ENCODE measurements around the gene APBA2.
A peak's percentile ranks its signal among the peaks of the same experiment; 100 is the strongest.
"Not testable (repeated sequence)": the region's sequence is repeated elsewhere in the genome, so short reads cannot be mapped to it uniquely, and the experiment has no call there.

The APBA2 gene

DNA sequence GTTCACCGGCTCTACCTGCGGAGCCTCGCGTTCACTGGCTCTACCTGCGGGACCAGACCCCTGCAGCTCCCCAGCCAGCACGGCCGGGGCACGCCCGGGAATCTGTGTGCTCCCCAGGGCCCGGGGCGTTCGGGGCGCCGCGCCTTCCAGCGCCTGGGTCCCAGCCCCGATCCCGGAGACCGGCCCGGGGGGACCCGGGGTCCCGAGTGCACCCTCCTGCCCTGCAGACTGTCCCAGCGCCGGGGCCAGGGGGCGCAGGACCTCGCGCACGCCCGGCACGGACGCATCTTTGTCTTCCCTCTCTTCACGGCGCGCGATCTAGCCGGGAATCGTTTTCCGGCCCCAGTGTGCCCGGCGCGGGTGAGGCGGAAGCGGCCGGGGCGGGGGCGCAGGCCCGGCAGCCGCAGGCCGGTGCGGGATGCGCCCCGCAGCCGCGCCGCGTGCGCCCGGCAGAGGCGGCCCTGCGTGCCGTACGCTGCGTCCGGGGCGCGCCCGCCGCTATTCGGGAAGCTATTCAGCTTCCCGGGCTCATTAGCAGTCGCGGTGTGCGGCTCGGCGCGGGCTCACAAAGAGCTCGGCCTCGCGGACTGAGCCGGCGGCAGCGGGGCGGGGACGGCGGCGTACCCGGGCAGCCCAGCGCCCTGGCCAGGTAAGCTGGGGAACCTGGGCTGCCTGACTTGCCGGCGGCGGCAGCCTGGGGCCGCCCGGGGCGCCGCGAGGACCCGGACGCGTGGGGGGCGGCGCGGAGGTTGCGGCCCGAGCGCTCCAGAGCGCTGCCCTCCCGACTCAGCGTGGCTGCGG, at the start of gene APBA2:
APBA2 (plus strand) TSS at position 345 of the 801 bp plus-strand sequence. CDS start 167,911 bp downstream, outside the sequence.
- peak; percentile 55 for DNase-seq

DNA sequence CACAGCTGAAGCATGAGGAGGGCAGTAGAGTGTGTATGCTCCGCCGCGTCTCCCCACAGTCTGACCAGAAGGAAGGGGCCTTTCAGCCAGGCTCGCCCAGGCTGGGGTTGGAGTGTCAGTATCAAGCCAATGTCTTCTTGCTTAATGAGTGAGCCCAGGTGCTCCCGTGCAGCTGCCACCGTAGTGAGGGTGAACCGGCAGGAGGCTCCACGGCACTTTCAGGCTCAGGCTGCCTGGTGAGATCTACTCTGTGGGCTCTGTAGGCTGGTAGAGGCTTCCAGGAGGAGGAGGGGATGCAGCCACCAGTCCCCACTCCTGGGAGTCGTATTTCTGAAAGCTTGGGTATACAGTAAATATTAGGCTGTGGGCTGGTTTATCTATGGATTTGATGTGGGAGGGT, 45.5 kb upstream of the APBA2 start:
- DNase-seq: not testable (repeated sequence)

DNA sequence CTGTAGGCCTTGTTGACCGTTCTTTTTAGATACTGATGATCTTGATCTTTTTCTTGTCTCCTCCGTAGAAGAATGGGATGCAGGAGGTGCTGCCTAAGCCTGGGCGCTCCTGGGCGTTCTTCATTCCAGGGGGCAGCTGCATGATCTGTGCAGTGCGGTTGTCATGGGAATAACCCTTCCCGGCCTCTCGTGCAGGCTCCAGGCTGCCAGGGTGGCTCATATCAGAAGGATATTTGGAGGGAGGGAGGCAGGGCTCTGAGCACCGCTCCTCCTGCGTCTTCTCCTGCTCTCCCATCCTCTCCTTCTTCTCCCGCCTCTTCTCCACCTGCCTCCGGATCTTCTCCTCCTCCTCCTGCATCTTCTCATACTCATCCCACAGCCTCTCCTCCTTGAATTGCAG, 43.6 kb upstream of the APBA2 start:
- DNase-seq: not testable (repeated sequence)

DNA sequence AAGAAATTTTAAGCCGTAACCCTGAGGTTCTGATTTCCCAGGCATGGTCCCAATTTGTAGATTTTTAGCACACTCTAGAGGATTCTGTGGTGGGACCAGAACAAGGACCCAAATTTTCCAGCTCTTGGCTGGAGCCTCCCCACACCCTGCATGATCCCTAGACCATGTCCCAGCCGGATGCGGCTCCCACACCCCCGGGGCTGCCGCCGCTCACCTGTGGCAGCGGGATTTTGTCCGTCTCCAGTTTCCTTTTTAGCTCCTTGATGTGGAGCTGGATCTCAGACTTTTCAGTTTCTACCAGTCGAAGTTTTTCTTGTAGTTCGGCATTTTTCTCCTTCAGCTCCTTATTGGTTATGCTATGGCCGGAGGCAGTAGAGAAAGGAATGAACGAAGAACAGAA, 42.3 kb upstream of the APBA2 start:
- not testable (repeated sequence) for DNase-seq

DNA sequence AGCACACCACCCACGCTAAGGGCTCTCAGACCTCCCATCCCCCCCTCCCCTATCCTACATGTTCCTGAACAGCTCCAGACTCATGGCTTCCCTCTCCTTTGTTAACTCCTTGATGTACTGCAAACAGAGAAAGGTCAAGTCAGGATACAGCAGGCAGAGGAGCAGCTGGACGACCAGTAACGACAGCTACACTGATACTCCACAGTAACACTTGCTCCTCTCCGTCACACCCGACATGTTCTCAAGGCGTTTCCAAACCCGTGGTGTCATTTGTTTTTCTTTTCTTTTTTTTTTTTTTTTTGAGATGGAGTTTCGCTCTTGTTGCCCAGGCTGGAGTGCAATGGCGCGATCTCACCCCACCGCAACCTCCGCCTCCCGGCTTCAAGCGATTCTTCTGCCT, 41.6 kb upstream of the APBA2 start:
- not testable (repeated sequence) for DNase-seq

DNA sequence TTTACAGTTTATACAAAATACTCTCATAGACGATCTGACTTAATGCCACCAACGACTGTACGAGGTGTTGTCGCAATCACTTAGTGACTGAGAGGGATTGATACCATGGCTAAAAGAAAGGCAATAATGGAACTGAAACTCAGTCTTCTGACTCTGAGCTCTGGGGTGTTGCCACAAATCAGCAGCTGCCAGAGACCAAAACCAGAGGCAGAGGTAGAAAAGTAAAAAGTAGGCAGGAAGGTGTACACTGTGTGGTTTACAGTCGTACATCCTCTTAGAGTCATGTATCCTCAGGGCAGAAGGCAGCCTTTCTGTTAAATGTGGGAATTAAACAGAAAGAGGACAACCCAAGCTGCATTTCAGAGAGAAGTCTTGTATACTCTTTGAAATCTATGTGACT, 38.5 kb upstream of the APBA2 start:
- not testable (repeated sequence) for DNase-seq

DNA sequence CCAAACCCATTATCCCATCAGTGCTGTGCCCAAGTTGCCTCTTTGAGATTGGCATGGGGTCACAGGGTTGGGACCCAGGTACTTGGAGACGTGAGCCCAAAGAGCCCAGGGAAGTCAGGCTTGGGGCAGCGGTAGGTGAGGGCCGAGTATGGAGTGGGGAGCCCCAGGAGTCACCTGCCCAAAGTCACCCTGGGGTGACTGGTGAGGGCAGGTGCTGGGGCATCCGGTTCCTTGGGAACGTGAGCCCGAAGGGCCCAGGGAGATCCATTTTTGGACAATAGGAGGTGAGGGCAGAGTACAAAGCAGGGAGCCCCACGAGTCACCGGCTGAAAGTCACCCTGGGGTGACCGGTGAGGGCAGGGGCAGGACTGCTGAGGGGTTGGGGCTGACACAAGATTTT, 37.8 kb upstream of the APBA2 start:
- not testable (repeated sequence) for DNase-seq

DNA sequence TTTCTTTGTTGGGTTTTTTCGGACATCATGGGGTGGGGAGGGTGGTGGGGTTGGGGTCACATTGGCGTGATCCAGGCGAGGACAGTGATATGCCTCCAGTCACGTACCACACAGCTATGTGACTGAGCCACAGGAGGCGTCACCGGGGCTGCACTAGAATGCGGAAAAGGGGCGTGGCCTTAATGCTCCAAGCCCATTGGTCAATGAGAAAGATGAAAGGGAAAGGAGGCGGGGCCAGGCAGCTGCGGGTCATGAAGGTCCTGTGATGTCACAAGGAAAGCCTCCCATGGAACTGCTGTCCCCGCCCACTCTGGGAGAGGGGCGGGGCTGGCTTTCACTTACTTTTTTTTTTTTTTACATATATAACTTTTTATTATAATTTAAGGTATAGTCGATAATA, 37.3 kb upstream of the APBA2 start, which contains the start of gene GOLGA6L7:
GOLGA6L7 (minus strand) TSS at position 124 of the 400 bp plus-strand sequence; CDS start at position 29, 95 bp downstream.
- DNase-seq: not testable (repeated sequence)

DNA sequence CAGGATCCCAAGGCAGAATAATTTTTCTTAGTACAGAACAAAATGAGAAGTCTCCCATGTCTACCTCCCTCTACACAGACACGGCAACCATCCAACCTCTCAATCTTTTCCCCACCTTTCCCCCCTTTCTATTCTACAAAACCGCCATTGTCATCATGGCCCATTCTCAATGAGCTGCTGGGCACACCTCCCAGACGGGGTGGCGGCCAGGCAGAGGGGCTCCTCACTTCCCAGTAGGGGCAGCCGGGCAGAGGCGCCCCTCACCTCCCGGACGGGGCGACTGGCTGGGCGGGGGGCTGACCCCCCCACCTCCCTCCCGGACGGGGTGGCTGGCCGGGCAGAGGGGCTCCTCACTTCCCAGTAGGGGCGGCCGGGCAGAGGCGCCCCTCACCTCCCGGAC, 36.5 kb upstream of the APBA2 start:
- DNase-seq: not testable (repeated sequence)

DNA sequence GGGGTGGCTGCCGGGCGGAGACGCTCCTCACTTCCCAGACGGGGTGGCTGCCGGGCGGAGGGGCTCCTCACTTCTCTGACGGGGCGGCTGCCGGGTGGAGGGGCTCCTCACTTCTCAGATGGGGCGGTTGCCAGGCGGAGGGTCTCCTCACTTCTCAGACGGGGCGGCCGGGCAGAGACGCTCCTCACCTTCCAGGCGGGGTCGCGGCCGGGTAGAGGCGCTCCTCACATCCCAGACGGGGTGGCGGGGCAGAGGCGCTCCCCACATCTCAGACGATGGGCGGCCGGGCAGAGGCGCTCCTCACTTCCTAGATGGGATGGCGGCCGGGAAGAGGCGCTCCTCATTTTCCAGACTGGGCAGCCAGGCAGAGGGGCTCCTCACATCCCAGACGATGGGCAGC, 36.0 kb upstream of the APBA2 start:
- not testable (repeated sequence) for DNase-seq

DNA sequence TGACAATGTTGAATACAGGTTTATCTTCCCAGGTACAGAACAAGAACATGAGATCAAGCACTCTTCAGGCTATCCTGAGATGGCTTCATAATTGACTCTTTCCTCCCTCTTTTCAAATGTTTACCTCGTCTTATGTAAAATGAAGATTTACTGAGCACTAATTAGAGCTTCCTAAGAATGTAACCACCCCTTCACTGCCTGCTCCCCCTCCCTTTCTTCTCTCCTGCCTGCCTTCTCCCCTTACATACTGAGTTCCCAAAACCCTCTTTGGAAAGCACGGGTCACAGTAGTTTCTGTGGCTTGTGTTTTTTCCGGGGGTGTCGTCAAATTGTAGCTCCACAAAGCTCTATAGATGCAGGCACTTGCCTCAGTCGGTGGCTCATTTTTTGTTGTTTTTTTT, 32.1 kb upstream of the APBA2 start:
- DNase-seq: not testable (repeated sequence)

DNA sequence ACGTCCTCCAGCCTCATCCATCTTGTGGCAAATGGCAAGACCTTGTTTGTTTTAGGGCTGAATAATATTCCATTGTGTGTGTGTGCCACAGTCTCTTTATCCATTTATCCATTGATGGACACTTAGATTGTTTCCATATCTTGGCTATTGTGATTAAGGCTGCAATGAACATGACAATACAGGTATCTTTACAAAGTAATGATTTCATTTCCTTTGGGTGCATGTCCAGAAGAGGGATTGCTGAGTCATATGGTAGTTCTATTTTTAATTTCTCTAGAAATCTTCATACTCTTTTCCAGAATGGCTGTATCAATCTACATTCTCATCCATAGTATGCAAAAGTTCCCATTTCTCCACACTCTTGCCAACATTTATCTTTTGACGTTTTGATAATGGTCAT, 31.2 kb upstream of the APBA2 start:
- DNase-seq: not testable (repeated sequence)

DNA sequence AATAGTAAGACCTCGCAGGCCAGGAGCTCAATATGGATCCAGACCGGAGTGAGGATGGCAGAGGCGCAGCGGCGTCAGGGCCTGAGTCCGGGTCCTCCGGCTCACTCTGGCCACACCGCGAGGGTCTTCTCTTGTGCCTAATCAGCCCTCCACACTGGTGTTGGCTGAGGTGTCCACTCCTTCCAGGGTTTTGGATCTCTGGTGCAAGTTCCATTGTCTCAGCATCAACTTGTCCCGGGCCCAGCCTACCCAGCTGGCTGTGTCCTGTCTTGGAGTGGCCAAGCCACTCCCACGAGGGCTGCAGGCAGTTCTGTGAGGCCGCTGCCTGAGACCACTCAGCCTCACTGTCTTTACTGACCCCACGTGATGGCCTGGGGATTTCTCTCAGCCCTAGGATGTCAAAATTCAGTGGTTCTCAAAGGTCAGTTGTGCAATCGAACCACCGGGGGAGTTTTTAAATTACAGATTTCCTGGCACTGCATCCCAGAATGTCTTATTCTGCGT, 24.7 kb upstream of the APBA2 start:
- DNase-seq: no peak

DNA sequence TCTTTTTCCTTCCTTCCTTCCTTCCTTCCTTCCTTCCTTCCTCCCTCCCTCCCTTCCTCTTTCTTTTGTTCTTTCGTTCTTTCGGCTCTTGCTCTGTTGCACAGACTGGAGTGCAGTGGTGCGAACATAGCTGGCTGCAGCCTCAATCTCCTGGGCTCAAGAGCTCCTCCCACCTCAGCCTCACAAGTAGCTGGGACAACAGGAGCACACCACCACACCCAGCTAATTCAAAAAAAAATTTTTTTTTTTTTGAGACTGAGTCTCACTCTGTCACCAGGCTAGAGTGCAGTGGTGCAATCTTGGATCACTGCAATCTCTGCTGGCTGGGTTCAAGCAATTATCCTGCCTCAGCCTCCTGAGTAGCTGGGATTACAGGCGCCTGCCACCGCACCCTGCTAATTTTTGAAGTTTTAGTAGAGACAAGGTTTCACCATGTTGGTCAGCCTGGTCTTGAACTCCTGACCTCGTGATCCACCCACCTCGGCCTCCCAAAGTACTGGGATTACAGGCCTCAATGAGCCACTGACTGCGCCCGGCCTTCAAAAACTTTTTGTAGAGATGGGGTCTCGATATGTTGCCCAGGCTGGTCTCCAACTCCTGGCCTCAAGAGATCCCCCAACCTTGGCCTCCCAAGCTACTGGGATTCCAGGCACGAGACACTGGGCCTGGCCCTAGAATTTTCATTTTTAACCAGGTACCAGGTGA, 24.0 kb upstream of the APBA2 start:
- not testable (repeated sequence) for DNase-seq

DNA sequence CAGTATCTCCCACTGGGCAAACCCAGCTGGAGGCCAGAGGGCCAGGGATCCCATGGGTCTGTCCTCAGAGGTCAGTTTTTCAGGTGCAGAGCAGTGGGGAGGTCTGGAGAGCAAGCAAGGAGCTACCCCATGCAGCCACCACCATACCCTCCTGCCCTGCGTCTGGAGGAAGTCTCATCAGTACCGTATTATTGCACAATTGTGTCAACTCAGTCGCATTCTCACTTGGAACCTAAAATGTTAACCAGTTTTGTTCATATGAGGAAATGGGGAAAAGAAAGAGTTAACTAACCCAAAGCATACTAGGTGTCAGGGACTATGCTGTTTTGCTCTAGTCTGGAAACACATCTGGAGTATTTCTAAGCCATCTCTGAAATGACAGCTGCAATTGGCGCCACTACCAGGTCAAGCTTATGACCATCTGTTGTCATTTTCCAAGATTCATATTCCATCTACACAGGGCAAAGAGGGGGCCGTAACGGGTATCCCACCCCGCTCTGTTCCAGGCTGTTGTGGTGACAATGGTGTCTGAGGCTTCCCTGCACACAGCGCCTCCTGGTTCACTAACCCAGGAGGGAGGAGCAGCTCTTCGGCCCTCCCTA, 16.9 kb upstream of the APBA2 start:
- DNase-seq: no peak

DNA sequence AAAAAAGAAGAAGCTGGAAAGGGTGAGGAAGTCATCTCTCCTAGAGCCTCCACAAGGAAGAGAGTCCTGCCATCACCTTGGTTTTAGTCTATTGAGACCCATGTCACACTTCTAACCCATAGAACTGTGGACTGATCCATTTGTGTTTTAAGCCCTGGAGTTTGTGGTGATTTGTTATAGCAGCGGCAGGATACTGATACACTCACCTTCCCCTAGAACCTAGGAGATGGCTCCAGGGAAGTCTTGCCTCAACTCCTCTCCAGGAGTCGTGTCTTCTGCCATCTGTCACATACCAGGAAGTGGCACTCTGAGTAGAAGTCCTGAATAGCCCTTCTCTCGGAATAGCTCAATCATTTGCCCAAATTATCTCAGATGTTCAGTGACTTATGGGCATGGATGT, 14.6 kb upstream of the APBA2 start:
- no peak for DNase-seq

DNA sequence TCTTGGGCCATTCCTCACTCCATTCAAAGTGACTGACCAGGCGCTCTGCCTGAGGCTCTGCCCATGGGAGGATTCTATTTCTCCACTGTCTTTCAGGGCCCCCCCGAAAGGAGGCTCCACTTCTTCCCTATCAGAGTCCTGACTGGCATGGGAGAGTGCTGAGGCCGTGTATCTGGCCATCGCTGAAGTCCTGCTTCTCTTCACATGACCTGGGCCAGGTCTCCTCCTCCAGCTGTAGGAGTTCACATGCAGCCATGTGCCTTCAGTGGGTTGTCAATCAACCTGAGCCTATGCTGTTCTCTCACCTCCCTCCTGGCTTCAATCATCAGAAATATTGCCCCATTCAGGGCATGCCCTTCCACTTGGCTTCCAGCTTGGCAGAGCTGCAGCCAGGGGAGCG, 12.8 kb upstream of the APBA2 start:
- DNase-seq: no peak

DNA sequence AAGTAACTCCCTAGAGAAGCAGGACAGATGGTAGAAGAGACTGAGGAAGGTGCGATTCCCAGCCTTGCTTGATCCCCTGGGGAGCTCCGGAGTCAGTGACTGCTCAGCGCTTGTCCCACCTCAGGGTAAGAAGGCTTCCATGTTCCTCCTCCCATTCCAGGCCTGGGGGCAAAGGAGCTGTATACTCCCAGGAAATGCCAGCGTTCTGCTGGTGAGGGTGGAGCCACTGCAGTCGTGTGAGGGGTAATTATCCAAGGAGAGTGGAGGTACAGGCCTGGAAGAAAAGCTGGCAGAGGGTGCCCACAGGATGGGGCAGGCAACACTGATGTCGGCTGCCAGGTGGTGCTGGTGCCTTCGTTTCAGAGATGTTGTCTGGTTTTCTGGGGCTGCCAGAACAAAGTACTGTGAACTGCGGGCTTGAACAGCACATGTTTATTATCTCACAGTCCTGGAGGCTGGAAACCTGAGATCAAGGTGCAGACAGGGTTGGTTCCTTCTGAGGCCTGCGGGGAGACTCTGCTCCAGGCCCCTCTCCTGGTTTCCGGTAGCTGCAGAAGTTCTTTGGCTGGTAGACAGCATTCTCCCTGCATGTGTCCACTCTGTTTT, 12.1 kb upstream of the APBA2 start:
- peak; percentile 36 for DNase-seq

DNA sequence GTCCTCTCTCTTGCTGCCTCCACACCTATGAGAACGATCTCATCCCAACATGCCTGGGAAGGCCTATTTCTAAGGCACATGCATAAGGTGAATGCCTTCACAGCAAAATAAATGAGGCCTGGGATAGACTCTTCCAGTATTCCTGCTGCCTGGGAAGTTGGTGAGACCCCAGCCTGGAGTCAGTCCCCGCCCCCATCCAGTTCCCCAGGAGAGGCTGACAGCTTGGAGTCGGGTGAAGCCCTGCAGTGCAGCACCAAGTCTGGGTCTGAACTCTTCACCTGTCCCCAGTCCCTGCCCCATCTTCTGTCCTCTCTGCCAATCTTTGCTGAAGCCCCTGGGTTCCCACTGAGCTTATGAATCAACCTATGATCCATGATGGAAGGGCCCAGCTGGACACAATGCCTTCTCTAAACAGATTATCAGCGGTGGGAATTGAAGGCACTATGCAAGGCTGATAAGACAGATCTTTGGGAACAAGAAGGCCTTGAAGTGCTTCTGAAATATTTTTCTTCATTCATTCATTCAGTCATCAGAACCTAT, 10.2 kb upstream of the APBA2 start:
- no peak for DNase-seq

DNA sequence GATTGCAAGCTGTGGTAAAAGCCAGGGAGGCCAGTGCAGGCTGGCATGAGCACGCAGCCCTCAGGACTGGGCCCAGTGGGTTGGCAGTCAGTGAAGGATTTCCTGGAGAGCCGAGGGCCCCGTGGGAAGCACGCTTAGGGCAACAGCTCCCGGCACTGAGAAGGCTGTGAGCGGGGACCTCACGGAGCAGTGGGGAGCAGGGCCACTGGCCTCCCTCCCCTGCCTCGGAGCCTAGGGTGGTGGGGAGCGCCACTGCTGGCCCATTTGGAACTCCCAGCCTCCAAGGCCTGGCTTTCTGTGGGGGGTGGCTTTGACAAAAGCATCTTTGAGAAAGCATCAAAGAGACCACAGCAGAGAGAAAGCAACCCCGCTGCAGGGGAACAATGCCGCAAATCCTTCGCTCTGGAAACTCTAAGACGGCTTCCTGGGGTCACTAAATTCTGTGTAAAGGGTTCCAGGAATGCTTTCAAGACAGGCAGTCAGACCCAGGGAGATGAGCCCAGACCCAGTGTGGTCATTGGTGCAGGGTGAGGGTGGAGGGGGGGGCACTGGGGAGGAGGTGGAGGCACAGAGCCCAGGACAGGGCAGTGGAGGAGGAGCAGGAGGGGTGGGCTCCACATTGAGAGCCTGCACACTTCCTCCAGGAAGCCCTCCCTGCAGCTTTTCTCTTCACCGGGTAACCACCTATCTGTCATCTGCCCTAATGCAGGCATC, 9.5 kb upstream of the APBA2 start:
- DNase-seq: no peak

DNA sequence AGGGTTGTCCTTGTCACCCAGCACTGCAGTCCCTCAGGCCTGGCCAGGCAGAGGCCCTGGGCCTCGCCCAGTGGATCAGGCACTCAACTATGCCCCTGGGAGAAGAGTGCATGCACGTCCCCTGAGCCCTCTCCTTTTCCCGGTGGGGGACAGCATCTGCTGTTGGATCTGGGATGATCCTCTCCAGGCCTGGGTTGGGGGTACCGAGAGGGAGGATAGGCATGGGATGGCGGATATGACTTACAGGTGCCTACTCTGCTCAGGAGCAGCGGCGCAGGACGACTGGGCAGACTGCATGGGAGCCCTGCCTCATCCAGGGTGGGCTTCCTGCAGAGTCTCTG, 9.0 kb upstream of the APBA2 start:
- no peak for DNase-seq

DNA sequence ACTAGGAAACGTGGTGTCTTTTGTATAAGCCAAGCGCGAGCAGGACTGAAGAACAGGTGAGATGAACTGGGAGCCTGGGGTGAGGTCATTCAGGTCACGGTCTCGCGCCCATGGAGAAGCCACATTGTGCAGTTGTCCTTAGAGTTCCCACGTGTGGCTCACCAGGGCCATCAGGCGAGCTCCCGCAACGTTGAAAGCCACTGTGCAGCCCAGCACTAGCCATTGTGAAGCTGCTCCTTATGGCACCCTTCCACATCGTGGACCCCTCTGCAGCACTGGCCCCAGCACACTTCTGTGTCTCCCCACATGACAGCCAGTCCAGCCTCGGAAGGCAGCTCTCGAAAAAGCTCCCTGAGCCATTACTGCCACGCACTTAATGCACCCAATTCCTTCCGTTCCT, 7.6 kb upstream of the APBA2 start:
- DNase-seq: no peak
